Left ventricle myocardium inferior (tissue), 1 donor: Measurements from ENCODE around the gene OGFOD3. TPM values are rescaled to one million over a fixed set of nuclear protein-coding genes. Genes with fewer than 3 reads are reported as not detected.

ENCODE experiments used
- DNase-seq: peaks from one replicate; pipeline ENCODE4 v3.0.0-alpha.2; 2020
- H3K27ac ChIP-seq: fragments of 200-600 bp; replicated peaks from 2 replicates; pipeline ENCODE4 v1.8.0; 2021
- H3K27me3 ChIP-seq: fragments of 200-600 bp; 2 replicates; pipeline ENCODE4 v1.8.0; 2021; ENCODE audit warnings: low read depth
- H3K36me3 ChIP-seq: fragments of 200-600 bp; 2 replicates; pipeline ENCODE4 v1.8.0; 2021
- H3K4me1 ChIP-seq: fragments of 200-600 bp; 2 replicates; pipeline ENCODE4 v1.8.0; 2021
- H3K4me3 ChIP-seq: fragments of 200-600 bp; 2 replicates; pipeline ENCODE4 v1.8.0; 2021; ENCODE audit warnings: mild to moderate bottlenecking, moderate library complexity
- H3K9me3 ChIP-seq: fragments of 200-600 bp; replicated peaks from 2 replicates; pipeline ENCODE4 v1.8.0; 2021
- CTCF ChIP-seq: fragments of 200-600 bp; IDR thresholded peaks from 2 replicates; pipeline ENCODE4 v1.8.0; 2021; ENCODE audit warnings: antibody characterized with exemption, mild to moderate bottlenecking, borderline replicate concordance
- intact Hi-C: fragments of 100-400 bp; cut with micrococcal nuclease; formaldehyde crosslinking; loops from one replicate; pipeline ENCODE4 v1.11.0; 2022
- total RNA-seq: library from RNA; stranded (reverse); fragmentation: NEBNext Ultra II Directional; extraction: Animal tissue kit (Norgen Biotek cat#: 25700); gene quantifications from one replicate; pipeline ENCODE4 v1.2.1, GENCODE V29; 2021
- donor health status: DM: no; HTN: yes; CAD: no; lungs with severe emphysema.

OGFOD3 gene
- total RNA-seq, 1 donor from 2014 or later, result 28.0 TPM

- Histone ChIP-seq H3K4me1 (no peaks in the 10 kb centered on the region), H3K9me3 (no peaks in the 10 kb centered on the region), H3K27me3 (peaks cover 45% of the 10 kb centered on the region), H3K4me3 (no peak overlapping the region), H3K36me3 (no peaks in the 10 kb centered on the region), H3K27ac (no peak overlapping the region)
- DNase-seq, result no peak
- no peak for TF ChIP-seq CTCF
- intact Hi-C loops, result no loop called here
Observed at GRCh38 chr17:82355770-82356427, 62.5 kb downstream of the OGFOD3 start.

DNA sequence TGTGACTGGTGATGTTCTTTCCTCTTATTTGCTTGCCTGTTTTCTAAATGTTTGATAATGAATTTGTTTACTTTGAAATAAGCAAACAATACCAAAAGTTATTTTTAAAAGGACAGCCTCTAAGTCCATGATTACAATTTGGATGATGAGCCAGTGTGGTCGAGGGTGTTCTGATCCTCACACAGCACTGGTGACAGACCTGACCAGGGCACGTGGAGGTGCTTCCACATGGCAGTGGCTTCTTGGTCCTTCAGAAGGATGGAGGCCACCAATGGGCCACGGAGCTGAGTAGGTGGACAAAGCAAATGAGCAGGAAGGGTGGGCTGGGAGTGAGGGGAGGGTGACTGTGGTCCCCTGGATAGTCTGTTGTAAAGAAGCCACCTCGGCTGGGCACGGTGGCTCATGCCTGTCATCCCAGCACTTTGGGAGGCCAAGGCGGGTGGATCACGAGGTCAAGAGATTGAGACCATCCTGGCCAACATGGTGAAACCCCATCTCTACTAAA is 63.5 kb downstream of the OGFOD3 start:
- H3K36me3 ChIP-seq, result no peaks in the 10 kb centered on the region
- no peaks in the 10 kb centered on the region for H3K4me1 ChIP-seq
- H3K27ac ChIP-seq, result no peak overlapping the region
- intact Hi-C loops, result loop anchor here (5.0 kb wide), 1 partner anchor 57 kb away; no protein-coding TSS in a partner anchor
- H3K27me3 ChIP-seq, result peaks cover 45% of the 10 kb centered on the region
- no peak overlapping the region for H3K4me3 ChIP-seq
- no peak for TF ChIP-seq CTCF
- no peaks in the 10 kb centered on the region for H3K9me3 ChIP-seq
- DNase-seq, result no peak

- Histone ChIP-seq H3K9me3 (no peaks in the 10 kb centered on the region), H3K36me3 (no peaks in the 10 kb centered on the region), H3K27me3 (peaks cover 40% of the 10 kb centered on the region), H3K4me1 (peaks cover 6% of the 10 kb centered on the region), H3K4me3 (no peak overlapping the region), H3K27ac (no peak overlapping the region)
- no peak for DNase-seq
- intact Hi-C loops, result loop anchor here (5.0 kb wide), 1 partner anchor 59 kb away; no protein-coding TSS in a partner anchor
- TF ChIP-seq CTCF, result no peak
Observed at GRCh38 chr17:82353484-82353883, 64.9 kb downstream of the OGFOD3 start.

- peak; percentile 79 for DNase-seq
- Histone ChIP-seq H3K9me3 (no peaks in the 10 kb centered on the region), H3K27ac (no peak overlapping the region), H3K4me1 (peaks cover 6% of the 10 kb centered on the region), H3K27me3 (peaks cover 28% of the 10 kb centered on the region), H3K4me3 (no peak overlapping the region), H3K36me3 (no peaks in the 10 kb centered on the region)
- TF ChIP-seq CTCF, result peak; percentile 97
- intact Hi-C loops, result loop anchor here (5.0 kb wide), 1 partner anchor 60 kb away; no protein-coding TSS in a partner anchor
Observed at GRCh38 chr17:82351713-82352488, 66.5 kb downstream of the OGFOD3 start.

- Histone ChIP-seq H3K9me3 (no peaks in the 10 kb centered on the region), H3K27me3 (peaks cover 22% of the 10 kb centered on the region), H3K27ac (no peak overlapping the region), H3K36me3 (no peaks in the 10 kb centered on the region), H3K4me1 (peaks cover 6% of the 10 kb centered on the region), H3K4me3 (no peak overlapping the region)
- DNase-seq, result no peak
- intact Hi-C loops, result loop anchor here (5.0 kb wide), 1 partner anchor 61 kb away; no protein-coding TSS in a partner anchor
- TF ChIP-seq CTCF, result no peak
Observed at GRCh38 chr17:82351254-82351712, 67.1 kb downstream of the OGFOD3 start.
